Mammary epithelial cell (primary cell): ENCODE data around the gene ABCC4.
"Not testable (repeated sequence)": the region's sequence is repeated elsewhere in the genome, so short reads cannot be mapped to it uniquely, and the experiment has no call there.

ENCODE experiments used
- EZH2 ChIP-seq: IDR thresholded peaks from 2 replicates; pipeline ENCODE4 v1.6.1; 2012; ENCODE audit warnings: low read length, inconsistent platforms, borderline replicate concordance
- TF ChIP-seq, protein P1 (sequence below), 2 donors: IDR thresholded peaks in 1 of 2; conservative IDR thresholded peaks in 1 of 2; 2 replicates each; pipeline ENCODE4 v1.5.1; 2011 to 2012; ENCODE audit warnings: inconsistent platforms in 2 of 2, low read length in 2 of 2, mild to moderate bottlenecking in 2 of 2, control low read depth in 1 of 2, low read depth in 1 of 2; ENCODE audit not compliant: insufficient read depth in 1 of 2; ENCODE audit errors: extremely low read depth in 1 of 2

DNA sequence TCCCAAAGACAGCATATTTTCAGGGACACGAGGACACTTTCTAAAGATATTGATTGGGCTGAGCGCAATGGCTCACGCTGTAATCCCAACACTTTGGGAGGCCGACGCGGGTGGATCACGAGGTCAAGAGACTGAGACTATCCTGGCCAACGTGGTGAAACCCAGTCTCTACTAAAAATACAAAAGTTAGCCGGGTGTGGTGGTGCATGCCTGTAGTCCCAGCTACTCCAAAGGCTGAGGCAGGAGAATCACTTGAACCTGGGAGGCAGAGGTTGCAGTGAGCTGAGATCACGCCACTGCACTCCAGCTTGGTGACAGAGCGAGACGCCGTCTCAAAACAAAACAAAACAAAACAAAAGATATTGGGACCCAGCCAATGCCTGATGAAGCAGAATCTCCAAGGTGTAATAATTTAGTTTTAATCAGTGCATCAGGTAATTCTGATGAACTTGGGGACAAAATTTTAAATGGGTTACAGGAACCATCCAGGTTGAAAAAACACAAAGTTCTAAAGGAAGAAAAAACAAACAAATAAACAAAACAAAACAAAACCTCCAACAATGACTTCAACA is 100.8 kb downstream of the ABCC4 start:
- TF ChIP-seq, protein P1, sequence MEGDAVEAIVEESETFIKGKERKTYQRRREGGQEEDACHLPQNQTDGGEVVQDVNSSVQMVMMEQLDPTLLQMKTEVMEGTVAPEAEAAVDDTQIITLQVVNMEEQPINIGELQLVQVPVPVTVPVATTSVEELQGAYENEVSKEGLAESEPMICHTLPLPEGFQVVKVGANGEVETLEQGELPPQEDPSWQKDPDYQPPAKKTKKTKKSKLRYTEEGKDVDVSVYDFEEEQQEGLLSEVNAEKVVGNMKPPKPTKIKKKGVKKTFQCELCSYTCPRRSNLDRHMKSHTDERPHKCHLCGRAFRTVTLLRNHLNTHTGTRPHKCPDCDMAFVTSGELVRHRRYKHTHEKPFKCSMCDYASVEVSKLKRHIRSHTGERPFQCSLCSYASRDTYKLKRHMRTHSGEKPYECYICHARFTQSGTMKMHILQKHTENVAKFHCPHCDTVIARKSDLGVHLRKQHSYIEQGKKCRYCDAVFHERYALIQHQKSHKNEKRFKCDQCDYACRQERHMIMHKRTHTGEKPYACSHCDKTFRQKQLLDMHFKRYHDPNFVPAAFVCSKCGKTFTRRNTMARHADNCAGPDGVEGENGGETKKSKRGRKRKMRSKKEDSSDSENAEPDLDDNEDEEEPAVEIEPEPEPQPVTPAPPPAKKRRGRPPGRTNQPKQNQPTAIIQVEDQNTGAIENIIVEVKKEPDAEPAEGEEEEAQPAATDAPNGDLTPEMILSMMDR (conservative IDR thresholded peaks at IDR 0.05 in 1 of 2, IDR thresholded peaks at IDR 0.05 in 1 of 2; ENCODE audit: extremely low read depth in 1 of 2, insufficient read depth in 1 of 2, low read depth in 1 of 2, low read length in 2 of 2) = not testable (repeated sequence)
- TF ChIP-seq EZH2 = not testable (repeated sequence)
